Activated naive CD4-positive, alpha-beta T cell treated with anti-CD3 and anti-CD28 coated beads, Interleukin-2, amount 10 ng/mL, durations not matched to agents 7 days and 5 days (primary cell): ENCODE measurements around the gene TMEM200B.
"Not testable (repeated sequence)": the region's sequence is repeated elsewhere in the genome, so short reads cannot be mapped to it uniquely, and the experiment has no call there.

Experiments
- CTCF ChIA-PET: fragments of 350-600 bp; sonication (Branson Sonifier 250); formaldehyde crosslinking; loops from one replicate; lab custom pipeline; 2021; ENCODE audit warnings: antibody characterized with exemption; lab: Charles Lee
- DNase-seq: peaks from one replicate; pipeline ENCODE4 v3.0.0-alpha.2; 2020
- H3K27ac Mint-ChIP-seq: one replicate; pipeline ENCODE4 v1.8.0; 2021; ENCODE audit warnings: mild to moderate bottlenecking, moderate library complexity, mixed read lengths
- H3K27me3 Mint-ChIP-seq: one replicate; pipeline ENCODE4 v1.8.0; 2021; ENCODE audit warnings: mild to moderate bottlenecking, mixed read lengths
- H3K36me3 Mint-ChIP-seq: one replicate; pipeline ENCODE4 v1.8.0; 2021; ENCODE audit warnings: mixed read lengths
- H3K4me1 Mint-ChIP-seq: one replicate; pipeline ENCODE4 v1.8.0; 2021; ENCODE audit warnings: mixed read lengths
- H3K4me3 Mint-ChIP-seq: one replicate; pipeline ENCODE4 v1.8.0; 2021; ENCODE audit warnings: mild to moderate bottlenecking, moderate library complexity, mixed read lengths
- H3K9me3 Mint-ChIP-seq: one replicate; pipeline ENCODE4 v1.8.0; 2021; ENCODE audit warnings: mixed read lengths

Gene TMEM200B

DNA sequence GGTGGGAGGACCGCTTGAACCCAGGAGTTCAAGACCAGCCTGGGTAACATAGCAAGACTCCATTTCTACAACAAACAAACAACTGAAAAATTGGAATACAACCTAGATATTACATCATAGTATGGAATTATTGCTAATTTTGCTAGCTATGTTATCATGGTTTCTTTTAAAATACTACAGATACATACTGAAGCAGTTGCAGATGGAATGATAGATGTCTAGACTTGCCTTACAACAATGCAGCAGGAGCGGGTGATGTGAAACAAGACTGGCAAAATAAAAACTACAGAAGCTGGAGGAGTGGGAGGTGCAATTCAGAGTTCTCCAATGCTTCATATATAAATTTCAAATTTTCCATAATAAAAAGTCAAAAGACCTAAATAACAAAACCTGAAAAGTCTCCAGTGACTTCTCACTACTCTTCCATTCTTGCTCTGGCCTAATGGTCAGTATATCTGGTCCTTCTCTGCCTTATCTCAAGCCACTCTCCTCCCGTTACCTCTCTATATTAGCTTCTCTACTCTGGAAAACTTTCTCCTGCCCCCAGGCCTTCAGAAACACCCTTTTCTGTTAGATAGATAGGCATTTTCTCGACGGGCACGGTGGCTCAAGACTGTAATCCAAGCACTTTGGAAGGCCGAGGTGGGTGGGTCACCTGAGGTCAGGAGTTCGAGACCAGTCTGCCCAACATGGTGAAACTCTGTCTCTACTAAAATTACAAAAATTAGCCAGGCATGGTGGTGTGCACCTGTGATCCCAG, 28.5 kb upstream of the TMEM200B start:
- H3K4me1 Mint-ChIP-seq = no peaks in the 10 kb centered on the region
- CTCF ChIA-PET = interaction anchor here (0.9 to 1.8 kb wide), 2 partner anchors 50 to 270 kb away, joined by 3 to 4 read pairs; no protein-coding TSS in a partner anchor
- H3K4me3 Mint-ChIP-seq = no peak overlapping the region
- no peaks in the 10 kb centered on the region for H3K27me3 Mint-ChIP-seq
- DNase-seq = no peak
- H3K36me3 Mint-ChIP-seq = peaks cover 77% of the 10 kb centered on the region
- H3K27ac Mint-ChIP-seq = no peak overlapping the region
- no peaks in the 10 kb centered on the region for H3K9me3 Mint-ChIP-seq

DNA sequence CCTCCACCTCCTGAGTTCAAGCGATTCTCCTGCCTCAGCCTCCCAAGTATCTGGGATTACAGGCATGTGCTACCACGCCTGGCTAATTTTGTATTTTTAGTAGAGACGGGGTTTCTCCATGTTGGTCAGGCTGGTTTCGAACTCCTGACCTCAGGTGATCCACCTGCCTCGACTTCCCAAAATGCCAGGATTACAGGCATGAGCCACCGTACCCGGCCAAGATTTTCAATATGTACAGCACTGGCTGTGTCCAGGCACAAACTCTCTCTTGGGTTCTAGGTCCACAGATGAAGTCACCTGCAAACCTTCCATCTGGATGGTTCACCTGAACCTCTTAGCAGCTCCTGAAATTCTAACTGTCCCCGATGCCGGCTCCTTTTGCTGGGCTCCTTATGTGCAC, 26.6 kb upstream of the TMEM200B start:
- not testable (repeated sequence) for H3K27me3 Mint-ChIP-seq

DNA sequence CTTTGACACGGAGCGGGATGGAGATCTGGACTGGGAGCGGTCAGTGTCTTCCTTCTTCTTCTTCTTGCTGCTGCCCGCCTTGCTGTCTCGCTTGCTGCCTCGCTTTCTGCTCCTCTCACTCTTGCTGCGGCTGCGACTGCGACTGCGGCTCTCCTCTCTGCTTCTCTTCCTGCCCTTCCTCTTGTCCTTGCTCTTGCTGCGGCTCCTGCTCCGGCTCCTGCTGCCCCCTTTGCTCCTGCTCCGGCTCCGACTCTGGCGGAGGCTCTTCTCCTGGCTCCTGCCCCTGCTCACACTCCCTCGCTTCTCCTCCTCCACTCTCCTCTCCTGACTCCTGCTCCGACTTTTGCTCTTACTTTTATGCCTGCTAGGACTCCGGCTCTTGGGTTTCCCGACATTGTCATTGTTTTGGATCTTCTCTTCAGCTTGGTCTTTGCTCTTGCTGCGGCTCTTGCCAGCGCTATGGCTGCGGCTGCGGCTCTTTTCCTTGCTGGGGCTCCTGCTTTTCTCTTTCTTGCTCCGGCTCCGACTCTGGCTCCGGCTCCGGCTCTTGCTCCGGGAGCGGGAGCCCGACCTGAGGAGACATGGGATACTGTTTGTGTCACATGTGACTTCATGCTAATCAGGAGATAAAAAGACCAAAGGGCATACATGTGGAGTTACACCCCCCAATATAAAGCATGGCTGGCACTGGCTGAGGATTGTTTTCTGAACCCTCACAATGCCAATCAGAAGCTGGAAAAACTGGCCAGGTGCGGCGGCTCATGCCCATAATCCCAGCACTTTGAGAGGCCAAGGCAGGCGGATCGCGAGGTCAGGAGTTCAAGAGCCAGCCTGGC, 25.2 kb upstream of the TMEM200B start:
- no peak for DNase-seq
- Mint-ChIP-seq H3K27me3 (no peaks in the 10 kb centered on the region), H3K9me3 (no peaks in the 10 kb centered on the region), H3K27ac (peak overlapping the region; percentile 22), H3K4me3 (no peak overlapping the region), H3K4me1 (no peaks in the 10 kb centered on the region), H3K36me3 (peaks cover 78% of the 10 kb centered on the region)
- CTCF ChIA-PET = interaction anchor here (1.4 kb wide), 1 partner anchor 53 kb away, joined by 5 read pairs; no protein-coding TSS in a partner anchor

More for the DNA sequence above, 26.6 kb upstream of the TMEM200B start:
- H3K9me3 Mint-ChIP-seq, CTCF ChIA-PET, H3K4me1 Mint-ChIP-seq, H3K4me3 Mint-ChIP-seq, H3K27ac Mint-ChIP-seq, DNase-seq: not testable (repeated sequence)
- H3K36me3 Mint-ChIP-seq = peaks cover 84% of the 10 kb centered on the region

DNA sequence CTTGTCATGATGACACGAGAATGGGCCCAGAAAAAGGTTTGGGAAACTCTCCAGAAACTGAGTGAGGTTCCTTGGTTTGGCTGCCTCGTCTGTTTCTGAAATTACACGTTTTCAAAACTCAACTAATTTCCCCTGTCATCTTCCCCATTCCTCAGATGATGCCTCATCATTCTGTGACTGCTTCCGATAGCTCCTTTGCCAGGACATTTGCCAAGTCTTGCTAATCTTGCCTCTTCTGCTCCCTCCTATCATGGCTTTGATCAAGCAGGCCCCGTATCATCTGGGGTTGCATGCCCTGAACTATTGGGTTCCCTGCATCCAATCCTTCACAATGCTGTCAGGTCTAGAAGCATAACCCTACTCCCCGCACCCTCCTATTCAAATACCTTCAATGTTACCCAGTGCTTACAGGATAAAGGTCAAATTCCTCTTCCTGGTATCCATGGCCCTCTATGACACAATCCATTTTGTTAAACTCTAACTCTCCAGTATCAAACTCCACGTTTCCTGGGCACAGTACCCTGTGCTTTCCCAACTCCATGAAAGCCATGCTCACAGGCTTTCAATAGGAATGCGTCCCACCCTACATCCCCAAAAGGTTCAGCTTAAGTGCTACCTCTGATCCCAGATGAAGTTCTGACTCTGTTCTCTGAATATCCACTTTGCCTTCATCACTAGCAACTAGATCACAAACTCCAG, 22.2 kb upstream of the TMEM200B start:
- H3K9me3 Mint-ChIP-seq = no peaks in the 10 kb centered on the region
- peaks cover 66% of the 10 kb centered on the region for H3K36me3 Mint-ChIP-seq
- no peaks in the 10 kb centered on the region for H3K4me1 Mint-ChIP-seq
- no peaks in the 10 kb centered on the region for H3K27me3 Mint-ChIP-seq
- no peak overlapping the region for H3K27ac Mint-ChIP-seq
- CTCF ChIA-PET = no interaction called here
- no peak overlapping the region for H3K4me3 Mint-ChIP-seq
- DNase-seq = no peak

DNA sequence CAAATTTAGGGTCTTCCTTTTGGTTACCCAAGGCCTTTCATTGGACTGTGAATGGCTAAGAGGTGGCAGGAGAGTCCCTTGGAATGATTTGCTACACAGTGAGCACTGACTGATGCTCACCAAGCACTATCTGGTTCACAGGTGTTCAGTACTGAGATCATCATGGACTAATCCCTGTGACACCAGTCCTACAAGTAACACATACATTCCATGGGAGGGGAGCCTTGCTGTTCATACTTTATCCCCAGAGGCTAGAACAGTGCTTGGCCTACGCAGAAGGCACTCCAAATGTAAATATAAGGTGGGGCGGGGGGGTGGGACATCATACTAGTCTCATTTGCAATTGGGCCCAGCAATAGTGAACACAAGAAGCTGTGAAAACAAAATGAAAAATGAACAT, 20.5 kb upstream of the TMEM200B start:
- DNase-seq = no peak
- Mint-ChIP-seq H3K4me3 (no peak overlapping the region), H3K9me3 (no peaks in the 10 kb centered on the region), H3K27me3 (no peaks in the 10 kb centered on the region), H3K36me3 (peaks cover 50% of the 10 kb centered on the region), H3K4me1 (no peaks in the 10 kb centered on the region), H3K27ac (no peak overlapping the region)
- CTCF ChIA-PET = no interaction called here

DNA sequence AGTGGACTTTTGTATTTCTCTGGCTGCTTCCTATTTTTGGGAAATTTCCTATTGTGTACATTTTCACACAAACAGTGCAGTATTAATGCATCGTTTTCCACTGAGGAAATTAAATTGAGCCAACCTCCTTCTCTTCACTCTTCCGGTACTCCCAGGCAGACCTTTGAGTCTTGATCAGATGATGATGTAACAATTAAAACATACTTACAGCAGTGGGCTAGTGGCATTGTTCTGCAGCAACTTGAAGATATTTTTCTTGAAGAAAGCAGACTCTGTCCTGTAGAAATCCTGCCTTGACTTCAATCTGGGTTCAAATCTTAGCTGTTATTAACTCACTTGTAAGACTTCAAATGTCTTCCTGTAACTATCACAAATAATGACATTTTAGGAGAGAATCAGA, 19.0 kb upstream of the TMEM200B start:
- H3K27ac Mint-ChIP-seq = no peak overlapping the region
- no peaks in the 10 kb centered on the region for H3K4me1 Mint-ChIP-seq
- no peak overlapping the region for H3K4me3 Mint-ChIP-seq
- H3K9me3 Mint-ChIP-seq = no peaks in the 10 kb centered on the region
- peaks cover 4% of the 10 kb centered on the region for H3K27me3 Mint-ChIP-seq
- no peak for DNase-seq
- peaks cover 35% of the 10 kb centered on the region for H3K36me3 Mint-ChIP-seq
- CTCF ChIA-PET = no interaction called here

DNA sequence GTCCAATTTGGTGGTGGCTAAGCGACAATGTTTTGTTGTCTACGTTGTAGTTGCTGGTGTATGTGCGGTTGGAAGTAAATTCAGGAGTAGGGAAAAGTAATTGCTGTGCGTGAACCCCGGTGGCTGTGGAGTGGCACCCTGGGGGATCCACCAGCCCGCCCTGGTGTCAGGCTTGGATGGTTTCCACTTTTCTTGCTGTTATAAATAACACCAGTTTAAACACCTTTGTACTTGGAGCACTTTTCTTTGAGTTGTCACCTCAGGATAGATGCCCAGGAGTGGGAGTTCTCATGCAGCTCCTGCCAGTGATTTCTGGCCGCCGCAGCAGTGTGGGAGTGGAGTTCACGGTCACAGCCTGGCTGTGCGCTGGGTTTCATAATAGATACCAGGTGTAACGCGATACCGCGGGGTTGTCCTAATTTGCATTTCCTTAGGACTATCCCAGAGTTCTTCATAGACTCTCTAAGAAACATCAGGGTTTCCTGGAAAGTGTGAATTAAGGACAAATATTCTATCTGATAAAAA, 12.8 kb upstream of the TMEM200B start:
- CTCF ChIA-PET = interaction anchor here (1.0 kb wide), 1 partner anchor 14 kb away, joined by 3 read pairs; no protein-coding TSS in a partner anchor
- H3K4me1 Mint-ChIP-seq = peaks cover 9% of the 10 kb centered on the region
- no peaks in the 10 kb centered on the region for H3K9me3 Mint-ChIP-seq
- no peak overlapping the region for H3K4me3 Mint-ChIP-seq
- no peak overlapping the region for H3K27ac Mint-ChIP-seq
- no peak for DNase-seq
- H3K27me3 Mint-ChIP-seq = peaks cover 57% of the 10 kb centered on the region
- H3K36me3 Mint-ChIP-seq = no peaks in the 10 kb centered on the region

DNA sequence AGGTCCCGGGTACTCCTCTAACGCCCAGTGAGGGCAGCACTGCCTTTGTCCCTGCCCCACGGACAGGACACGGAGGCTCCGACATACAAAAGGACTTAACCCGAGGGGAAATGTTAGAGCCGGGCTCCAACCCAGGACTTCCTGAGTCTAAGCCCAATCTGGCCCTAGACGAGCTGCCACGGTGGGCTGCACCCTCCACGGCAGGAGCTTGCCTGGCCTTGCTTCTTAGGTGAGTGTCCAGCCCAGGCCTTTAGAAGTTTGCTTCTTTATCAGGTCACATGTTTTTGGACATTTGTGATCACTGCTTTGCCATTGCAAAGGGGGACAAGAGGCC, 11.0 kb upstream of the TMEM200B start:
- DNase-seq = no peak
- H3K4me3 Mint-ChIP-seq = no peak overlapping the region
- H3K36me3 Mint-ChIP-seq = no peaks in the 10 kb centered on the region
- CTCF ChIA-PET = interaction anchor here (1.4 kb wide), 1 partner anchor 67 kb away, joined by 4 read pairs; no protein-coding TSS in a partner anchor
- H3K27ac Mint-ChIP-seq = no peak overlapping the region
- no peaks in the 10 kb centered on the region for H3K9me3 Mint-ChIP-seq
- H3K4me1 Mint-ChIP-seq = peaks cover 9% of the 10 kb centered on the region
- H3K27me3 Mint-ChIP-seq = peaks cover 67% of the 10 kb centered on the region

DNA sequence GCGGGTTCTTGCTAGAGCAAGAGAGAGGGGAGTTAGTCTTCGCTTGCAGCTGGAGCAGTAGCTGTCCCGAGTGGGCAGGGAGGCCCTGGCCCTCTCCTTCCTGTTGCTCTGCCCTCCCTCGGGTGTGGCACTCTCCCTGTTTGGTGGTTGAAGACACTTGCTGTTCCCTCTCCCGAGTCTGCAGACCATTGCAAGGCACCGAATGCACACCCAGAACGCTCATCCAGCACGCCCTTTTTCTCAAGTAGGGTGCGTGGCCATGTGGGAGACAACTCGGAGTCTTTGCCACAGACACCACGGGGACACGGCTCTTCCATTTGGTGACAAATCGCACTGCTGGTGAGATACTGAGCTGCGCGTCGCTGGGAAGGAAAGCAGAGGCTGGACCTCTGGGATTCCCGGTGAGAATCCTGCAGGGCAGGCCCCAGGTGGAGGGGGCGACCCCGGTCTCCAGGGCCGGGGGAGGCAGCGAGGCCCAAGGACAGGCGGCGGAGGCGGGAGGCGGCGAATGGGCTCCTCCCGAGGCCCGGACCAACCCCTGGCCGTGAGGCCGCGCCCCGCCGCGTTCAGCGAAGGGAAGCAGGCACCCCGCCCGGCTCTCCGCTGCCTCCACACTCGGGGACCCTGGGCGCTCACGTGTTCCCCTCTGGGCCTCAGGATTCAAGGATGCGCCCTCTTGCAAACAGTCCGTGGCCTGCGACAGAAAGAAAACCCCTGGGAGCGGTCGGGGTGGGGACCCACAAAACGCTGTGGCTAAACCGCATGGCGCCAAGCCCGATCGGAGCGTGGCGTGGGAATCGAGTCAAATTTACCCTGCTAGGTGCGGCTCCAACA, 10.4 kb upstream of the TMEM200B start:
- Mint-ChIP-seq H3K9me3 (no peaks in the 10 kb centered on the region), H3K4me3 (no peak overlapping the region), H3K36me3 (no peaks in the 10 kb centered on the region), H3K27ac (no peak overlapping the region), H3K27me3 (peaks cover 73% of the 10 kb centered on the region), H3K4me1 (peaks cover 9% of the 10 kb centered on the region)
- CTCF ChIA-PET = interaction anchor here (1.4 kb wide), 1 partner anchor 68 kb away, joined by 4 read pairs; no protein-coding TSS in a partner anchor
- DNase-seq = no peak

DNA sequence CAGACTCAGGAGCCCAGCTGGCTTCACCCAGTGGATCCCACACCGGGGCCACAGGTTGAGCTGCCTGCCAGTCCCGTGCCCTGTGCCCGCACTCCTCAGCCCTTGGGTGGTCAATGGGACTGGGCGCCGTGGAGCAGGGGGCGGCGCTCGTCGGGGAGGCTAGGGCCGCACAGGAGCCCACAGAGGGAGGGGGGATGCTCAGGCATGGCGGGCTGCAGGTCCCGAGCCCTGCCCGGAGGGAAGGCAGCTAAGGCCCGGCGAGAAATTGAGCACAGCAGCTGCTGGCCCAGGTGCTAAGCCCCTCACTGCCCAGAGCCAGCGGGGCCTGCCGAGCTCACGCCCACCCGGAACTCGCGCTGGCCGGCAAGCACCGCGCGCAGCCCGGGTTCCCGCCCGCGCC, 7.4 kb upstream of the TMEM200B start:
- H3K9me3 Mint-ChIP-seq, H3K36me3 Mint-ChIP-seq, H3K4me1 Mint-ChIP-seq, H3K27ac Mint-ChIP-seq, DNase-seq, CTCF ChIA-PET, H3K4me3 Mint-ChIP-seq: not testable (repeated sequence)
- peaks cover 92% of the 10 kb centered on the region for H3K27me3 Mint-ChIP-seq

DNA sequence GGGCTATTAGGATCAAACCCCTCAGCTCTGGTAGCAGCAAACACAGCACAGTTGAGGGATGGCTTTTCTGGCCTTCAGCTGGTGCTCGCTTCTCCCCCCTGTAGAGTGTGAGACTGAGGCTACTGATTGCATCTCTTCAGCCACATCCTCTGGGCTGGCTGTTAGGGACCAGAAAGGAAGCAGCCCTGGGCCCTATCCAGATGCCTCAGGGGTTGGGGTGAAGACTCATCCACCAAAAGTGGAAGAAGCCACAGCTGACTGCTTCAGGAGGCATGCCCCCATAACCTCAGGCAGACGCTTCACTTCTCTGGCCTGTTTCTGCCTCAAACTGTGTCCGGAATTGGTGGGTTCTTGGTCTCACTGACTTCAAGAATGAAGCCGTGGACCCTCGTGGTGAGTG, 6.2 kb upstream of the TMEM200B start:
- Mint-ChIP-seq H3K27me3 (peaks cover 92% of the 10 kb centered on the region), H3K27ac (no peak overlapping the region), H3K9me3 (no peaks in the 10 kb centered on the region), H3K36me3 (no peaks in the 10 kb centered on the region), H3K4me3 (no peak overlapping the region), H3K4me1 (peaks cover 17% of the 10 kb centered on the region)
- no peak for DNase-seq
- CTCF ChIA-PET = no interaction called here

DNA sequence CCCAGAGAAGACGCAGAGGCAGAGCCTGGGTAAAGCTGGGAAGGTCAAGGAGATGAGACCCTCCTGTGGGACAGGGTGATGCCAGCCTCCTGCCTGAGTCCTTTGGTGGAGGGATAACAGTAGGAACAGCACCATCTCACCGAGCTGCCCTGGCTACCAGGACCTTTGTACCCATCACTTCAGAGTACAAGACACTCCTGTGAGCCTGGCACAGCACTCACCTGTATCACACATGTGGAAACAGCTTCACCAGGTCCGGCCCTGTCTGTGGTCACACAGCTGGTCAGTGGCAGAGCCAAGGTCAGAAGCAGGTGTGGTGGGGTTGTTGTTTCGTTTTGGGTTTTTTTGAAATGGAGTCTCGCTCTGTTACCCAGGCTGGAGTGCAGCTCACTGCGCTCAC, 5.0 kb upstream of the TMEM200B start:
- no peaks in the 10 kb centered on the region for H3K36me3 Mint-ChIP-seq
- H3K4me1 Mint-ChIP-seq = peaks cover 12% of the 10 kb centered on the region
- no peak overlapping the region for H3K4me3 Mint-ChIP-seq
- CTCF ChIA-PET = interaction anchor here (1.0 kb wide), 2 partner anchors 10 to 74 kb away, joined by 3 read pairs; no protein-coding TSS in a partner anchor
- H3K9me3 Mint-ChIP-seq = no peaks in the 10 kb centered on the region
- no peak for DNase-seq
- H3K27me3 Mint-ChIP-seq = peaks cover 91% of the 10 kb centered on the region
- no peak overlapping the region for H3K27ac Mint-ChIP-seq

DNA sequence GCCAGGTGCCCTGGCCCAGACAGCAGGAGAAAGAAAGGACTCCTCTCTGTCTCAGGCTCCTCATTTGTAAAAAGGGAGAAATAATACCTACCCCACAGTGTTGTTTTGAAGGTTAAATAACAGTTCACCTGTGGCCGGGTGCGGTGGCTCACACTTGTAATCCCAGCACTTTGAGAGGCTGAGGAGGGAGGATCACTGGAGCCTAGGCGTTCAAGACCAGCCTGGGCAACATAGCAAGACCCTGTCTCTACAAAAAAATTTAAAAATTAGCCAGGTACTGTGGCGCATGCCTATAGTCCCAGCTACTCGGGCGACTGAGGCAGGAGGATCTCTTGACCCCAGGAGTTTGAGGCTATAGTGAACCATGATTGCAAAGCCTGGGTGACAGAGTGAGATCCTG, 2.5 kb upstream of the TMEM200B start:
- Mint-ChIP-seq H3K4me3 (peak overlapping the region; percentile 69), H3K27me3 (peaks cover 90% of the 10 kb centered on the region), H3K4me1 (peaks cover 14% of the 10 kb centered on the region), H3K27ac (no peak overlapping the region), H3K36me3 (no peaks in the 10 kb centered on the region), H3K9me3 (no peaks in the 10 kb centered on the region)
- no peak for DNase-seq
- CTCF ChIA-PET = interaction anchor here (1.3 kb wide), 1 partner anchor 71 kb away, joined by 3 read pairs; no protein-coding TSS in a partner anchor
